Inflammatory macrophage treated with lipopolysaccharide for 1 hour (primary cell): Measurements from ENCODE around the gene STK32A.

ENCODE experiments used
- DNase-seq, 2 donors: peaks; one replicate each; pipeline ENCODE4 v3.0.0-alpha.2; 2020 to 2022

STK32A gene

DNA sequence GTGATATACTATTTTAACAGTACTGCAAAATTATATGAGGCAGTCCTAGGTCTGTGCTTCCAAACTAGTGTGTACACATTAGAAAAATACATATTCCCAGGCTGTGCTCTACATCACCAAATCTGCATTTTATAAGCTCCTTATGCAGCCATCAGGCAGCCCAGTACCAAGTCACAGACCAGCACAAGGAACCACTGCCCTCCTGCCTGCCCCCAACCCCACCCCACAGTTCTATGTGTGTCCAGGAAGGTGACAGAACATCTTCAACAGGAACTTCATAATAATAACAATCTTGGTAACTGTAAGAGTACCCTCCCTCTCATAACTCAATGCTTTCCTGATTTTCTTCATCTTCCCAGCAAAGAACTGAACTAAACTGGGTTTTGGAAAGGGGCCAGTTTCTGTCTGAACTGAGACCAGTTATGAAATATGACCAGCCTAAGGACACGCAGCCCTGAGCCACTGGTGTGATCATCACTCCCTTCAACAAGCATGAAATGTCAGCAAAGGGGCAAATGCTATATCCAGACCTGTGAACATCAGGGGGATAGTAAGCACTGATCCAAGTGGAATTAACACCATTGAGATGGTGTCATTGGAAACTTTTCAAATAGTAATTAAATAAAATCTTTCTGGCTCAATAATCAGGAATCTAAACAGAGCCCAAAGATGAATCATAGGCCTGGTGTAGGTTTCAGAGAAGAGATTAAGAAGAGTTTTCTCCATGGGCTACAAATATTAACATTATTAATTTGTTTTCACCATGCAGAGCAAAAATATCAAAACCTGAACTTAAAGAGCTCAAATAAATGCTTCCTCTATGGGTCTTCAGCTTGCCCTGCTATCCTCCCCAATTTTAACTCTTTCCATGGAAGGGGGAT lies 192.9 kb downstream of the STK32A start:
- DNase-seq = no peak

DNA sequence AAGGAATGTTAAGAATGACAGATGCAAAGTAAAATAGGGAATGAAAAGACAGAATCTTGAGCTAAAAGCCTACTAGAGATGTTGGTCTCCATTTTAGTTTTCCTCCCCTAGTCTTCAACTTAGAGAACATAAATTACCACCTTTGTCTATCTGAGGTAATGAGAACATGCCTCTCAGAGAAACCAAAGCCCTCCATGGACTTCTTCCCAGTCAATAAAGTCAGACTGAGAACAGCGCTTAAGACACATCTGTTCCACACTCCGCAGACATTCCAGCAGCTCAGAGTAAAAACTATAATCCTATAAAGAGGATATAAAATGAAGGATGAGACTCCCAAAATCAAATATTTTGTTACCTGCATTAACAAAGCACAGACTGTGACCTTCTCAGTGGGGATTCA lies 195.8 kb downstream of the STK32A start:
- DNase-seq = no peak

DNA sequence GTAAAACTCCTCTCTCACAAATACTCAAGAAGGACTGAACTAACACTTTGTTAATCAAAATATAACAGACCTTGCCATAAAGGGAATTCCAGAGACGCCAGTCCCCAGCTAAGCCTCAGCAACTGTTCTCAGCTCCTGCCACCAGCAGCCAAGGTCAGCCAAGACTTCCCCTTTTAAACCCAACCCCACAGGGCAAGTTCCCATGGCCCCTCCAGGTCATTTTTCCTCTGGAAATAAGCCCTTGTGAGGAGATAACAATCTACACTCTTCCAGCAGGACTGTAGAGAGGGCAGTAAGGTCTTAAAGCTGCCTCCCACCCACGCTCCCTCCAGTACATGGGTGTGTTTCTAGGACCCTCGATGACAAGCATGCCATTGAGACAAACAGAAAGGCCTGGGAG lies 196.8 kb downstream of the STK32A start:
- DNase-seq = no peak

DNA sequence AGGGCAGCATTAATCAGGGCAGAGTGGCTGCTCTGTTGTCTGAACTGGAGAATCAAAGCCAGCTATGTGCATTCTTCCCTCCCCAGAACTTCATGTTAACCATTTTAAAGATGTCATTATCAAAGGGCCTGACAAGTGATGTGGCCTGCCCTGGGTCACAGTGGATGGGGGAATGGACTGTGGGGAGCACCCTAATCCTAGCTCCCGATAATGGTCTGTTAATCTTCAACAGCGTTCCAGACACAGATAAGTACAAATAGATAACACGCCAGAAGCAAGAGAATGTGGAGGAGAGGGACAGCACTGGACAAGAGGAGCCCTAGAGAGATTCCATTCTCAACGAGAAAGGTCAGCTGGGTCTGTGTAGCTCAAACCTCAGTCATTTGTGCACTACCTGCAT lies 197.5 kb downstream of the STK32A start:
- DNase-seq = no peak

DNA sequence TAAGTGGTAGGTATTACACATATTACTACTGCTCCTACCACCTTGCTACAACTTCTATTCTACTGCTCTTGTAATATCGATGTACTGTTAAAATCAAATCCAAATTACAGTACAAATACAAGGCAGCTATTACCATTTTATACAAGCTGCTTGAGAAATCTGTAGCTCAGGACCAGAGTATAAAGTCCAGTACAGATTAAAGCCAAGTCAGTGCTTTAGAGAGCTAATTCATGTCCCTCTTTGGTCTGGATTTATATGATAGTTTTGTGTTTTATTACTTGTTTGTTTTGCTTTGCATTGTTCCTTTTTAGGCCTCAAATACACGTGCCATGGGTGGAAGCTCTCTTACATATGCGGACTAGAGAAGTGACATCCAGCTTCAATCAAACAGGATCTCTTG lies 199.2 kb downstream of the STK32A start:
- no peak for DNase-seq

DNA sequence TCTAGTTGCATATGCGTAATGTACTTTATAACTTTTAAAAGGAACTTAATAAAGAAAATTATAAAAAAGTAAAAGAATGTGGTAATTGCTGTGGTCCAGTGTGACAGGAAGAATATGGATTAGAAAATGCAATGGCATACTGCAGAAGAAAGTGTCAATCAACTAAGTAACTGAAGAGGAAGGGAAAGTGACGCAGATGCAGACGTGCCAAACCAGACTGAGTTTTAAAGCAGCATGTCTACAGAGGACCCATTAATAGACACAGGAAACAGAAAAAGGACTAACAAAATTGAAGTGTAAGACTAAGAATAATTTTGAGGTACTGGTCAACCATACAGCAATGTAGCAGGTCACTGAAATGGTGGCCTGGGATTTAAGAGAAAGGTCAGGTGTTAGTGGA lies 201.8 kb downstream of the STK32A start:
- no peak for DNase-seq

DNA sequence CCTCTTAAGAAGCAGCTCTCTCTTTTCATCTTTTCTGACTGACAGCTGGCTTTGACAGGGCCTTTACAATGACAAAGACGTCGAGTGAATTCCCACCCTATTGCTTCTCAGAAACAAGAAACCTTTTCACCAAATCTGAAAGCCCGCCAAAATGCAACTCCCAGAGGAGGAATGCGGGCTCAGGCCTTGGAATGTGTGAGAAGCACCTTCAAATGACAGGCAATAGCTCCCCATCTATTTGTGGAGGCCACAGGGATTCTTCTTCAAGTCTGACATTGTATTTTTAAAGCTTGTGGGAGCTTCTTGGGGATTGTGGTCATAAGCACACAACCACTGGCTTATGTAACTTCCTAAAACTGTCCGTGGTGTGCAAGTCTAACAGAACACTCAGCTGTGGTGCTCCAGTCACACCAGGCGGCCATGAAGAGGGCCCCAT lies 202.4 kb downstream of the STK32A start:
- DNase-seq = peak; percentile 51 to 62
